ENCODE data around the gene DNAJA1.
"Not testable (repeated sequence)": the region's sequence is repeated elsewhere in the genome, so short reads cannot be mapped to it uniquely, and the experiment has no call there.

DNAJA1 gene

GRCh38 chr9:33024966-33025571 is at the start of gene DNAJA1:
Gene DNAJA1 (plus strand): TSS chr9:33025273. CDS start chr9:33026485, 1,212 bp downstream.
- peak; percentile 96 for DNase-seq

- DNase-seq: no peak
Observed at GRCh38 chr9:32978051-32978450, 47.0 kb upstream of the DNAJA1 start.

GRCh38 chr9:32986971-32987370 is 38.1 kb upstream of the DNAJA1 start:
- DNase-seq: no peak

- DNase-seq: no peak
Observed at GRCh38 chr9:32989660-32990059, 35.4 kb upstream of the DNAJA1 start.

GRCh38 chr9:32991897-32992594 is 33.0 kb upstream of the DNAJA1 start:
- no peak for DNase-seq

- no peak for DNase-seq
Observed at GRCh38 chr9:32992595-32993238, 32.4 kb upstream of the DNAJA1 start.

GRCh38 chr9:33000682-33001055 is 24.4 kb upstream of the DNAJA1 start:
- DNase-seq: not testable (repeated sequence)

- DNase-seq: not testable (repeated sequence)
Observed at GRCh38 chr9:33005335-33005734, 19.7 kb upstream of the DNAJA1 start.

- DNase-seq: no peak
Observed at GRCh38 chr9:33007755-33008154, 17.3 kb upstream of the DNAJA1 start.

- DNase-seq: no peak
Observed at GRCh38 chr9:33011831-33012230, 13.2 kb upstream of the DNAJA1 start.

GRCh38 chr9:33012328-33013069 is 12.6 kb upstream of the DNAJA1 start:
- no peak for DNase-seq

- no peak for DNase-seq
Observed at GRCh38 chr9:33013962-33014664, 11.0 kb upstream of the DNAJA1 start.

GRCh38 chr9:33014665-33015014 is 10.4 kb upstream of the DNAJA1 start:
- no peak for DNase-seq

- no peak for DNase-seq
Observed at GRCh38 chr9:33017283-33018041, 7.6 kb upstream of the DNAJA1 start.

GRCh38 chr9:33019797-33020196 is 5.3 kb upstream of the DNAJA1 start:
- no peak for DNase-seq

- no peak for DNase-seq
Observed at GRCh38 chr9:33022303-33022702, 2.8 kb upstream of the DNAJA1 start.

- DNase-seq: no peak
Observed at GRCh38 chr9:33022755-33023154, 2.3 kb upstream of the DNAJA1 start.

GRCh38 chr9:33023661-33024060 is 1.4 kb upstream of the DNAJA1 start:
- no peak for DNase-seq

- DNase-seq: no peak
Observed at GRCh38 chr9:33024126-33024965, 727 bp upstream of the DNAJA1 start.

GRCh38 chr9:33025572-33026342 is 684 bp downstream of the DNAJA1 start:
- DNase-seq: peak; percentile 88
